Esophagus muscularis mucosa (tissue), 3 donors: ENCODE measurements around the gene FAAP100.

Experiments
- EP300 ChIP-seq: sonication (generic); formaldehyde crosslinking; IDR thresholded peaks from one replicate; pipeline ENCODE4 v1.6.1; 2017; ENCODE audit warnings: antibody characterized with exemption
- POLR2AphosphoS5 ChIP-seq, 2 donors: sonication (generic); formaldehyde crosslinking; IDR thresholded peaks; one replicate each; pipeline ENCODE4 v1.6.1; 2017; ENCODE audit warnings: antibody characterized with exemption in 2 of 2

GRCh38 chr17:81535480-81536298 lies 16.5 kb downstream of the FAAP100 start:
- TF ChIP-seq EP300, result no peak
- no peak for TF ChIP-seq POLR2AphosphoS5 (IDR thresholded peaks at IDR 0.05)
